A673 (cell line): ENCODE results near the gene AGAP1. TPM values are rescaled to one million over a fixed set of nuclear protein-coding genes. Genes with fewer than 3 reads are reported as not detected.

Experiments used
- BruUV-seq: library from RNA; stranded (reverse); fragments of 400-500 nt; replicated peaks from 2 replicates; lab custom pipeline; 2021; lab: Mats Ljungman, UMichigan
- CTCF ChIA-PET: fragments of 300-600 bp; sonication (Branson Sonifier 250); formaldehyde crosslinking; loops from one replicate; lab custom pipeline; 2022; ENCODE audit warnings: antibody characterized with exemption; lab: Charles Lee
- POLR2A ChIA-PET: fragments of 300-600 bp; sonication (Branson Sonifier 250); formaldehyde crosslinking; loops from one replicate; lab custom pipeline; 2022; ENCODE audit warnings: antibody characterized with exemption; ENCODE audit not compliant: low non-redundant PET; lab: Charles Lee
- DNase-seq: peaks from one replicate; pipeline ENCODE4 v3.0.0-alpha.2; 2015; ENCODE audit warnings: low spot score
- H3K27ac ChIP-seq: fragments of 200-600 bp; sonication (generic); 2 replicates; pipeline ENCODE4 v1.5.1; 2016; ENCODE audit warnings: mixed run types, low read depth, mild to moderate bottlenecking, mixed read lengths, antibody characterized with exemption, low read length; ENCODE audit not compliant: poor library complexity, severe bottlenecking
- H3K27me3 ChIP-seq: fragments of 200-600 bp; sonication (generic); replicated peaks from 2 replicates; pipeline ENCODE4 v1.6.1; 2017; ENCODE audit warnings: mixed run types, low read depth, mild to moderate bottlenecking, mixed read lengths, antibody characterized with exemption, low read length; ENCODE audit not compliant: insufficient read depth, poor library complexity
- H3K36me3 ChIP-seq: fragments of 200-600 bp; sonication (generic); 2 replicates; pipeline ENCODE4 v1.6.1; 2016; ENCODE audit warnings: mixed run types, mild to moderate bottlenecking, mixed read lengths, antibody characterized with exemption, low read length; ENCODE audit not compliant: insufficient read depth, poor library complexity, severe bottlenecking
- H3K4me1 ChIP-seq: fragments of 200-600 bp; sonication (generic); 2 replicates; pipeline ENCODE4 v1.6.1; 2017; ENCODE audit warnings: mixed run types, mild to moderate bottlenecking, mixed read lengths, antibody characterized with exemption, low read length; ENCODE audit not compliant: insufficient read depth, poor library complexity, severe bottlenecking
- H3K4me3 ChIP-seq: fragments of 200-600 bp; sonication (generic); 2 replicates; pipeline ENCODE4 v1.5.1; 2016; ENCODE audit warnings: low read depth, mixed run types, mild to moderate bottlenecking, mixed read lengths, low read length; ENCODE audit not compliant: poor library complexity, severe bottlenecking
- H3K9me3 ChIP-seq: fragments of 200-600 bp; sonication (generic); 2 replicates; pipeline ENCODE4 v1.6.1; 2016; ENCODE audit warnings: mixed run types, low read depth, mild to moderate bottlenecking, mixed read lengths, antibody characterized with exemption, low read length; ENCODE audit not compliant: poor library complexity, severe bottlenecking
- EZH2 ChIP-seq: fragments of 200-600 bp; sonication (generic); IDR thresholded peaks from 2 replicates; pipeline ENCODE4 v1.6.1; 2017; ENCODE audit warnings: borderline replicate concordance, low read depth, mild to moderate bottlenecking, mixed read lengths, antibody characterized with exemption, low read length; ENCODE audit not compliant: poor library complexity, severe bottlenecking
- intact Hi-C: fragments of 100-400 bp; cut with micrococcal nuclease; formaldehyde crosslinking; loops from one replicate; pipeline ENCODE4 v1.10.0; 2022; ENCODE audit not compliant: unreplicated experiment
- total RNA-seq: library from RNA; stranded (reverse); gene quantifications from 2 replicates; pipeline ENCODE4 v1.2.3, GENCODE V29; 2021
- TF ChIP-seq, protein P1 (sequence below): fragments of 300-800, 200-600 bp; sonication (generic); conservative IDR thresholded peaks from 2 replicates; pipeline ENCODE4 v1.5.1; 2017; ENCODE audit warnings: low read depth, mild to moderate bottlenecking, antibody characterized with exemption, low read length, moderate library complexity, mixed read lengths

Gene AGAP1
- total RNA-seq, 1 experiment from 2014 or later, result 25.3 TPM

DNA sequence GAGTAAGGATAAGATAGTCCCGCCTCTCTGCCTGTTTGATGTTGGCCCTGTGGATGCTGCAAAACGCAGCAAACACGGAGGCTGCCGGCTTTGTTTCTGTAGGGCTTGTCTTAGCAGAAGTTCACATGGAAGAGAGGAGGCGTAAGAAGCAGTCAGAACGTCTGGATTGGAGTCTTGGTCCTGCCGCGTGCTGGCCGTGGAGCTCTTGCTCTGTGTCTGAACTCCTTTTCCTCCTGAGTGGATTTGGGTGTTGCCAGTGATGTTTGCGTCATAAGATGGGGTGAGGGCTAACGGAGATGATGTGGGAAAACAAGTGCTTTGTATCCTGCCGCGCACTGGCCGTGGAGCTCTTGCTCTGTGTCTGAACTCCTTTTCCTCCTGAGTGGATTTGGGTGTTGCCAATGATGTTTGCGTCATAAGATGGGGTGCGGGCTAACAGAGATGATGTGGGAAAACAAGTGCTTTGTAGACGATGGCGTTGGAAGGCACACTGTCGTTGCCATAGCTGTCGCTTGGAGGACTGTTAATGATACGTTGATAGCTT, 240.9 kb downstream of the AGAP1 start:
- Histone ChIP-seq H3K36me3 (no peaks in the 10 kb centered on the region), H3K4me3 (no peak overlapping the region), H3K4me1 (no peaks in the 10 kb centered on the region), H3K27ac (no peak overlapping the region), H3K9me3 (no peaks in the 10 kb centered on the region), H3K27me3 (no peaks in the 10 kb centered on the region)
- CTCF ChIA-PET, result interaction anchor here (1.2 kb wide), 1 partner anchor 11 kb away, joined by 4 read pairs; no protein-coding TSS in a partner anchor
- no TSS peak for BruUV-seq
- intact Hi-C loops, result no loop called here
- POLR2A ChIA-PET, result no interaction called here
- no peak for DNase-seq
- no peak for TF ChIP-seq EZH2
- TF ChIP-seq, protein P1, sequence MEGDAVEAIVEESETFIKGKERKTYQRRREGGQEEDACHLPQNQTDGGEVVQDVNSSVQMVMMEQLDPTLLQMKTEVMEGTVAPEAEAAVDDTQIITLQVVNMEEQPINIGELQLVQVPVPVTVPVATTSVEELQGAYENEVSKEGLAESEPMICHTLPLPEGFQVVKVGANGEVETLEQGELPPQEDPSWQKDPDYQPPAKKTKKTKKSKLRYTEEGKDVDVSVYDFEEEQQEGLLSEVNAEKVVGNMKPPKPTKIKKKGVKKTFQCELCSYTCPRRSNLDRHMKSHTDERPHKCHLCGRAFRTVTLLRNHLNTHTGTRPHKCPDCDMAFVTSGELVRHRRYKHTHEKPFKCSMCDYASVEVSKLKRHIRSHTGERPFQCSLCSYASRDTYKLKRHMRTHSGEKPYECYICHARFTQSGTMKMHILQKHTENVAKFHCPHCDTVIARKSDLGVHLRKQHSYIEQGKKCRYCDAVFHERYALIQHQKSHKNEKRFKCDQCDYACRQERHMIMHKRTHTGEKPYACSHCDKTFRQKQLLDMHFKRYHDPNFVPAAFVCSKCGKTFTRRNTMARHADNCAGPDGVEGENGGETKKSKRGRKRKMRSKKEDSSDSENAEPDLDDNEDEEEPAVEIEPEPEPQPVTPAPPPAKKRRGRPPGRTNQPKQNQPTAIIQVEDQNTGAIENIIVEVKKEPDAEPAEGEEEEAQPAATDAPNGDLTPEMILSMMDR, result no peak

DNA sequence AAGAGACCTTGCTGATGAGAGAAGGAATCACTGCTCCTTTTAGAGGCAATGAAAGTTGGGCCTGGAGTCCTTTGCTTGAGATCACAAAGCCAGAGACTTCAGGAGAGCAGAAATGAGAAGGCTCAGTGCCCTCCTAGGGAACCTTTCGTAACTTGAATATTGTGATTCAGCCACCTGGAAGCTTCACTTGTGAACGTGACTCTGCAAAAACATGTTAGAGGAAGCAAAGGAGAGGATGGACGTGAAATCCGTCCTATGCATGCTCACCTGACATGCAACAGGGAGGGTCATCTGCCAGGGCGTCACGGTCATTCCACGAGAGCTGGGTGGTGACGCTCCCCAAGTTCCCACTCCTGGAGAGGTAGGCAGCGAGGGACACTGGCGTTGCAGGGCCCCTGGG, 243.6 kb downstream of the AGAP1 start:
- H3K4me3 ChIP-seq, result no peak overlapping the region
- H3K4me1 ChIP-seq, result no peaks in the 10 kb centered on the region
- ChIA-PET POLR2A (no interaction called here), CTCF (no interaction called here)
- no peaks in the 10 kb centered on the region for H3K27me3 ChIP-seq
- H3K36me3 ChIP-seq, result no peaks in the 10 kb centered on the region
- BruUV-seq, result no TSS peak
- no peaks in the 10 kb centered on the region for H3K9me3 ChIP-seq
- TF ChIP-seq, protein P1, result no peak
- no peak for TF ChIP-seq EZH2
- no peak for DNase-seq
- no peak overlapping the region for H3K27ac ChIP-seq
- intact Hi-C loops, result no loop called here

DNA sequence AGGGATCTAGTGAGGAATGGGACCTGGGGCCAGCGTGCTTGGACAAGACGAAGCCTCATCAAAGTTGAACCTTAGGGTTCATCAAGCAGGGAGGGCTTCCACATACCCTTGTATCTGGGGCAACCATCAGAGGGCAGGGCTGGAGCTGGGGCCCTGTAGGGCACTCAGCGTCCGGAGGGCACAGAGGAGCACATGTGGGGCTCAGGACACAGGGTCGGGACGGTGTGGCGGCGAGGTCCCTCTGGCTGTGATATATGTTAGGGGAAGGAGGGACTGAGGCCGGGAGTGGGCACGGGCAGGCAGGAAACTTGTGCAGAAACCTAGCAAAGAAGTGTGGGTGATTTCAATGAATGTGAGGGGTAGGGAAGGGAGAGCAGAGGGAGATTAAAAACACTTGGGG, 244.0 kb downstream of the AGAP1 start:
- no TSS peak for BruUV-seq
- Histone ChIP-seq H3K36me3 (no peaks in the 10 kb centered on the region), H3K4me3 (no peak overlapping the region), H3K27ac (no peak overlapping the region), H3K4me1 (no peaks in the 10 kb centered on the region), H3K9me3 (no peaks in the 10 kb centered on the region), H3K27me3 (no peaks in the 10 kb centered on the region)
- no peak for DNase-seq
- no peak for TF ChIP-seq EZH2
- TF ChIP-seq, protein P1, result no peak
- ChIA-PET CTCF (interaction anchor here (0.6 kb wide), 1 partner anchor 144 kb away, joined by 3 read pairs; no protein-coding TSS in a partner anchor), POLR2A (no interaction called here)
- intact Hi-C loops, result no loop called here
